SKM-1 treated with dmso at 0.1 percent for 144 hours (cell line): ENCODE results near the gene GRAP.

Source experiments
- DNase-seq: peaks from one replicate; lab custom pipeline; 2025; ENCODE audit not compliant: unreplicated experiment; lab: John Stamatoyannopoulos, UW

The GRAP gene

DNA sequence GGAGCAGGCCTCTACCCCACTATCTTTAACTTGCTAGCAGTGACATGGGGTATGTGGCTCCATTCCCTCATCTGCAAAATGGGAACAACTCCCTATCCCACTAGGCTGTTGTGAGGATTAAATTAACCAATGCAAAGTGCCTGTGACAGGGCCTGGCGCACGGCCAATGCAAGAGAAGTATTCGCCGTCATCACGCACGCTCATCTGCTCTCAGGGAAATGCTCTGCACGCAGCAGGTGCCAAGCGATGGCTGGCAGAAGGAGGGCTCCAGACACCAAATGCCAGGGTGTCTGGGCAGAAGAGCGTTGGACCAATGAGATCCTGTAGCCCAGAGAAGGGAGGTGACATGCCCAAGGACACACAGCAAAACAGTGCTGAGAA lies 59.5 kb downstream of the GRAP start:
- DNase-seq = no peak

DNA sequence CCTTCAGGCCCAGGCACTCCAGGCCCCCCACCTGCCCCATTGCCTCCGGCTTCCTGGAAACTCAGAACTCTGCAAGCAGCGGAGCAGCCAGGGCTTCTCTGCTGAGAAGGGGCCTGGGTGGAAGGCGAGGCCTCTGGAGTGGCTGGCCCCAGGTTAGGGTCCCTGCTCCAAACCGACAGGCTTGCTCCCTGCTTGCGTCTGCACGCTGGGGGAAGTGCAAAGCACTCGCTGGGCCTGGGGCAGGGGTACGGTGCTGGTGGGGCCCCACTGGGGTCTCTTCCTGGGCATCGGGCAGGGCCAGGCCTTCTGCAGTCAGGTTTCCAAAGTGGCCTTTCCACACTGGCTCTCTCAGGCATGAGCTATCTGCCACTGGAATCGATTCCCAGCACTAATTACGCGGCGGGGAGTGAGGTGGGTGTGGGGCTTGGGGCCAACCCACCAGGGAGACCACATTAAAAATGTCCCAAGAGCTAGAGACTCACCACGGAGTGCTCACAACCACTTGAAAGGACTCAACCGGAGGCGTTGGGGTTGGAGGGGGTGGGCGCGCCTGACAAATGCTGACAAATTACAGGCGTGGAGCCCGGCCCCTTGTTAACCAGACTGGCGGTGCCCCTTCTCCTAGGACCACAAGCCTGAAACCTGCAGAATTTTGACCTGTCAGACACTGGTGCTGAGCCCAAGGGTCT lies 60.1 kb downstream of the GRAP start:
- no peak for DNase-seq

DNA sequence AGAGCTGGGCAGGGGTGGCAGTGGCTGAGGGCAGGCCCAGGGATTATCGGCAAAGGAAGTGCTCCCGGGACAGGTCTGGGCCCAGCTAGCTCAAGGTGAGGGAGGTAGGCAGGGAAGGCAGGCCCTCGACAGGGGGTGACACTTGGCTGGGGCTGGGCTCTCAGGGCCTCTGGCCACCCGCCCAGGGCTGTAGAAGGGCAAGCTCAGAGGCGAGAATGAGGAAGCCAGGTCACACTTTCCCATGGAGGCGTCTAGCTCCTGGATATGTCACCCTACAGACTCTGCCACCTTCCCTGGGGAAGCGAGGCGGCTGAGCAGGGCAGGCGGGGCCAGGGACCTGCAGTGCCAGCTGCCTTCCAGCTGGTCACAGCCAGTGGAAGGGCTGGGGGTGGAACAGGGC lies 61.3 kb downstream of the GRAP start:
- no peak for DNase-seq

DNA sequence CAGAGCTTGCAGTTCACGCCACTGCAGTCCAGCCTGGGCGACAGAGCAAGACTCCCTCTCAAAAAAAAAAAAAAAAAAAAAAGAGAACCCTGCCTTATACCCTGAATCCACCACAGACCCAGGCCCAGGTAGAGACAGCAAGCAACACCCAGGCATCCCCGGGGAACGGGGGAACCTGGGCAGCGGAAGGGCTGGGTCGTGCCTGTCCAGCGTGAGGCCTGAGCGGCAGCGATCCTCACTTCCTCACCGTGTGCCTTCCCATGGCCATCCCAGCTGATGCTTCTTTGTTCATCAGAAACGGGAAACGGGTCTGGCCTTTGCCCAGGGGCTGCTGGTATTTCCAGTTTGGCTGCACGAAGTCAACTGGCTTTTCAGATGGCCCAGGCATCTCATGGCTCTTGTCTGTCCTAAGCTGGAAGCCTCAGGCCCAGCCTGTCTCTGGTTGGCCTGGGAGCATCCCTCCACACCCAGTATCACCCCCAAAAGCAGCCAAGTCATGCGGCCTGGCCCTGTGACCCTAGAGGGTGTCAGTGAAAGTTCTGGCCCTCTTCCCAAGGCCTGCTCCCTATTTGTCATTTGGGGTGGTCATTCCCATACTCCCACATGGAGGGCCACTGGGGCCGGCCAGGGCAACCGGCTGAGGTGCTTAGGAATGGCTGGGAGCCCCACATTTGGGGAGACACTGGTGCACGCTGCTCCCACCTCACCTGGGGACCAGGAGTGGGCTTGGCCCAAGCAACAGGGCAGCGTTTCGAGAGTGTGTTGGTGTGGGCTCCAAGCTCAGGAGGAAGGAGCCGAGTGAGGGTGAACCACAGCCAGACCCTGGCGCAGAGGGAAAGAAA lies 62.3 kb downstream of the GRAP start:
- no peak for DNase-seq

DNA sequence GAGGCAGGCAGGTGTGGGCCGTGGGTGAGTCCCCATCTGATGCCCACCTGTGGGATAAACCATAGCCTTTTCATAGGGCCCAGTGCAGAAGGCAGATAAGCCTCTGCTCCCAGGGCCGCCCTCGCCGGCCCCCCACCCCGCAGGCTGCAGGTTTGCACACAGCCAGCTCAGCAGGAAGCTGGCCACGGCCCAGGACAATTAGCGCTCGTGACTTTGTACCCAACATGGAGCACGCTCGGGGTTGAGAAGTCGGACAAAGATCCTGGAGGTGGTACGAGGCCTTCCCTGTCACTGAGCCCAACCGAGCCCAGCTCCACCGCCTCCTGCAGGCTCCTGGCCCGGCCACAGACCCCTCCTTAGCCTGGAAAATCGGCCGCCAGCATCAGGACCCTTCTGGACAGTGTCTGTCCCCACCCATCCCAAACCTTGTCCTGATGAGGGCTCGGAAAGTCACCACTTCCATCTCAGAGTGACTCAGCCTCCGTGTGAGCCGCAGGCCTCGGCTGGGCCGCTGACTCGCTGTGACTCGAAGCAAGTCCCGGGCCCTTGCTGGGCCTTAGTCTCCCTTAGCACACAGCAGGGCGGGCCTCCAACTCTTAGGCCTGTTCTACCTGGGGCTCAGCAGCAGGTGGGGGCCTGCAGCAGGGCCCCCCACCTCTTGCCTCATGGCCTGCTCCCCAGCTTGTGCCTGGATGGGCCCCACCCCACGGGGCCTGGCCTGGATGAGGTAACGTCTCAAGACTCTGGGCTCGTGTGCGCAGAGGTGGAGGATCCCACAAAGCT lies 64.9 kb downstream of the GRAP start:
- DNase-seq = no peak

DNA sequence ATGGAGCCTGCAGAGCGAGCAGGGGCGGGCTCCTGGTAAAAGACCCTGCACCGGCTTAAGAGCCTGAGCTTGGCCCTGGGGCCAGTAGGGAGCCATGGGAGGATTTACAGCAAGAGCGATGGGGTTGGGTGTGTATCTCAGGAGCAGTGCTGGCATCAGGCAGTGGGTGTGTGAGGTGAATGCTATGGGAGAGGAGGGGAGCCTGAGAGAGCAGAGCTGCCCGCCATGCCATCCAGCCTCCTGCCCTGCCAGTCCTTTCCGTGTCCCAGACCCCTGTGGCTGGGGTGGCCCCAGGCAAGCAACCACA lies 65.5 kb downstream of the GRAP start:
- no peak for DNase-seq

DNA sequence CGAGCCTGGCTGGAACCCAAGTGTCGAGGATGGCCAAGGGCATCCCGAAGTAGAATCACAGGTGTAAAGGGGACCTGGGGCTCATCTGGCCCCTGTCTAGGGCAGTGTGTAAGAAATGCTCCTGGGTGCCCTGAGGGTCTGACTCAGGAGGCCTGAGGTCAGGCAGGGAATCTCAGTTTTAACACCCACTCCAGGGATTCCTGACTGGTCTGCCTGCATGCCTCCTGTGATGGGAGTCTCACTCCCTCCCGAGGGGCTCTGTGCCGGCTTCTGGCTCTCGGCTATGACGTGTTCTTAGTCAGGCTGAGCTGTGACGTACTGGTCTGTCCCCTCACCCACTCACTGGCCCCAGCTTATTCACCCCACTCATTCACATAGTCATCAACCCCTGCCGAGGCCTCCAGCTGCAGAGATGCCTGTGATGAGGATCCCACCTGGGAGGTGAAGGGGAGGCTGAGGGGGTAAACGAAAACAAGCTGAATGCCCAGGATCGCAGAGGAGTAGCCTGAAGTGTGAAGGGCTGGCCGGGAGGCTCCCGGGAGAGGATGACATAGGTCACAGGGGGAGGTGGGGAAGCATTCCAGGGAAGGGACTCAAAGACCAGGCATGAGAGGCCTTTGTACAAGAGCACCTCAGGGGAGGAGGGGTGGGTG lies 65.9 kb downstream of the GRAP start:
- no peak for DNase-seq

DNA sequence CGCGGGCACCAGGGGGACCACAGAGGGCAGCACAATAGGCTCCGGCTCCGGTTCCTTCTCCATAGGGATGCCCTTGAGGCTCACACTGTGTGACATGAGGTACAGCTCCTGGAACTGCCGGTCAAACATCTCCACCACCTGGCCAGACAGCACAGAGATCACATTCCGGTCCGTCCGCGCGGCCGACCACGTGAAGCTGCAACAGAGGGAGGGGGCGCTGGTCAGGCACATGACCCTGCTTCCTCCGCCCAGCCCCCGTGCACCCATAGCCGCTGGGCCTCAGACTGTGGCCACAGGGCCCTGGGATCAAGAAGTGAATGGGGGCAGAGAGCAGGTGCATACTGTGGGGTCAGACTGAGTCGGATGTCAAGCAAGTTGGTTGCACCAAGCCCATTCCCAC lies 68.1 kb downstream of the GRAP start:
- no peak for DNase-seq

DNA sequence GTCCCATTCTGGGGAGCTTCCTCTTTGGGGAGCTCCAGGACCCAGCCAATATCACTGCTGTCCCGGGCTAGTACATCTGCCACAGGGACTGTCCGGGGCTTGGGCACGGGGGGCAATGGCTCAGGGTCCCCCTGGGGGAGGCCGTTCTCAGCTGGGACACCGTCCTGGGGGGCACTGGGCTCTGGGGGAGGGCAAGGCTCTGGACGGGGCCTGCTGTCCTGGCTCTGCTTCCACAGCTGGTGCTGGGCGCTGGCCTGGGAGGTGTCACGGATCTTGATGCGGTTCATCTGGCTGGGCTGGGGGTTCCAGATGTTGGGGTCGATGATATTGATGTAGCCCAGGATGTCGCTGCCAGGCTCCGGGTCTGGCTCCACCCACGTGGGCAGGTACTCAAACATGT lies 68.7 kb downstream of the GRAP start:
- no peak for DNase-seq

DNA sequence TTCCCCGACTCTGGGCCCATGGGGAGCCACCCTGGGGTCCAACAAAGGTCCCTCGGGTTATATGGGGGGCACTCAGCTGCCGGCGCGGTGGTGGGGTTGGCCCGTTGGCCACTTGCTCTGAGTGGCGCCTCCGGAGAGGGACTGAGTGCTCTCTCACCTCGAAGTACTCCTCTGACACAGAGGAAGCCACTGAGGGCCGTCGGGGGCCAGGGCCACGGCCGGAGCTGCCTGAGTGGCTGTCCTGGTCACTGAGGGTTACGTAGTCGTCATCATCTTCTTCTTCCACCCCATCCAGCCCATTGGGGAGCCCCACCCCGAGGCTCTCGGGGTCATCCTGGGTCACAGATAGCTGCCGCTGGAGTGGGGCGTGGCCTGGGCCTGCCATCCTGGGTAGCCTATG lies 69.1 kb downstream of the GRAP start:
- DNase-seq = no peak

DNA sequence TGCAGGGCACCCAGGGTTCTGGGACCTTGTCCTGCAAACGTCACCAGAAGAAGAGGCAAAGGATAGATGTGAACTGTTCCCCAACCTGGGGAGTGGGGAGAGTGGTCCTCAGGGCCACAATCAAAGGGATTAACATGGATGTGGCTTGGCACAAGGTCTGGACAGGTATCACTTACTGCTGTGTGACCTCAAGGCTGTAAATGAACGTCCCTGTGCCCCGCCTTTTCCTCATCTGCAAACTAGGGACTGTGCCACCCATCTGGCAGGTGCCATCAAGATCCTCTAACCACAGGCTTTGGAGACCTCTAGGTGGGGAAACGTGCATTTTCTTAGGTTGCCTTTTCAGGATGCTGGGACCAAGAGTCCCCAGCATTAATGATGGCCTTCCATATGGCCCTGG lies 69.7 kb downstream of the GRAP start:
- no peak for DNase-seq

DNA sequence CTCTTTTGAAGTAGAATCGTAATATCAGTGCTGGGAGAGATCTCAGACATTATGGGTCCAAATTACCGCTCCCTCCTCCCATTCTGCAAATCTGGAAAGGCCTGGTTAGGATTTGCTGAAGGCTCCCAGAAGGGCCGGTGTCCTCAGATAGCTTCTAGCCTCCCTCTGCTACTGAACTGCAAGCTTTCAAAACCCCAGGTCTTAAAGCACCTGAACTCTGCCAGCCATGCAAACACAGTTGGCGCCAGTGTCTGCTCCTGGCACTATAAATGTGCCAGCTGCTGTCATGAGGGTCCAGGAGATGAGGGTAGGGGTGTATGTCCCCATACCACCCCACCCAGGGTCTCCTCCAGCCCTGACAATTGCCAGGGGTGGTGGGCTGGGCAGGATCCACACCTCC lies 70.6 kb downstream of the GRAP start:
- no peak for DNase-seq

DNA sequence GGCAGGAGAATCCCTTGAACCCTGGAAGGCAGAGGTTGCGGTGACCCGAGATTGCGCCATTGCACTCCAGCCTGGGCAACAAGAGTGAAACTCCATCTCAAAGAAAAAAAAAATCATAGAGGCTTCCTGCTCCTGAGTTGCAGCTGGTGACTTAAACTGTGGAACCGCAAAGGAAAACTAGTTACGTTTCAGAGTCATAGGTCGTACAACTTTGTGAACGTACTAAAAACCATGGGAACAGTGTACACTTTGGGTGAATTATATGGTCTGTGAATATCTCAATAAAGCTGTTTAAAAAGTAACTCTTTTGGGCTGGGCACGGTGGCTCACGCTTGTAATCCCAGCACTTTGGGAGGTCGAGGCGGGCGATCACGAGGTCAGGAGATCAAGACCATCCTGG lies 71.2 kb downstream of the GRAP start:
- no peak for DNase-seq

DNA sequence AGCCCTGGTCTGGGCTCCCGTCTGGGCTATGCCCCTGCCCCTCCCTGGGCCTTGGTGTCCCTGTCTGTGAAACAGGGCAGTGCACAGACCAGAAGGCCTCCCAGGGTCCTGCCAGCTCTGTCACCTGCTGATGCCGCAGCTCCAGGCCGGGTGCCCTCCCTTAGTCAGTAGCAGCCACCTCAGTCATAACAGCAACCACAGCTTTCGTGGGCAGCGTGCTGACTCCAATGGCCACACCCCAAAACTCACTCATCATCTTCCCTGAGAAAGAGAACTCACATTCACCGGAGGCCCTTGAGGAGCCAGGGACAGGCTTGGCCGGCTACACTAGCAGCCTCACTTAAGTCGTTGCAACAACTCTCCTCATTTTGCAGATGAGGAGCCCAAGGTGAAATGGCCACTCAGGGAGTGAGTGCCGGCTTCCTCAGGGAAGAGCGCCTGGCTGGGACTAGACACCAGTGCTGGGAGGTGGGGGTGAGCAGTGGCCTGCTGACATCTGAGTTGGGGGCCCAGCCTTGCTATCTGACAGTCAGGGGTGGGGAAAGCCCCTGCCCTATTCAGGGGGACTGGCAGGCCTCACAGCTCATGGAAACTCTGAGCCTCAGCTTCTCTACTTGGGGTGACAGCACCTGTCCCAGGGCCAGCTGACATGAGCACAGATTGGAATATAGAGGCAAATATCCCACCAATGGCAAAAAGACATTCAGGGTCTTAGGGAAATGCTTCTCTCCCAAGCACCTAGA lies 72.2 kb downstream of the GRAP start:
- DNase-seq = no peak

DNA sequence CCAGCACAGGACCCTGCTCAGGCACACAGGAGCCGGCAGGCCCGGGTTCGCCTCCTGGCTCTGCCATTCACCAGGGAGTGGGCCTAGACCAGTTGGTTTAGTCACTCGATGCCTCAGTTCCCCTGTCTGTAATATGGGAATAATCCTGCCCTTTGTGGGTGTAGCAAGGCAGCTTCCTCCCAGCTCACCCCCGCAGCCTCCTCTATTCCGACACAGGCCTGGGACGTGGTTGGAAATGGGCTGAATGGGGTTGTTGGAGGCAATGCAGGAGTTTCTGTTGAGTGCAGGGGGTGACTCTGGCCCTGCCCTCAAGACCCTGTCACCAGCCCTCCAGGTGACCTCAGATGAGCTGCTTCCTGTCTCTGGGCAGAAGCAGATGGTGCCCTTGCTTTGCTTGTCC lies 75.0 kb downstream of the GRAP start:
- no peak for DNase-seq
